Body of pancreas (tissue), 4 donors: ENCODE results near the gene UGGT1. TPM values are rescaled to one million over a fixed set of nuclear protein-coding genes. Genes with fewer than 3 reads are reported as not detected.
"Not testable (repeated sequence)": the region's sequence is repeated elsewhere in the genome, so short reads cannot be mapped to it uniquely, and the experiment has no call there.

ENCODE experiments used
- ATAC-seq: fragments of 150-250 bp; one replicate; pipeline ENCODE4 v1.9.1; 2016
- DNase-seq, 4 donors: peaks; one replicate each; pipeline ENCODE4 v3.0.0-alpha.2; 2019
- H3K27ac ChIP-seq, 4 donors: fragments of 200-600 bp; sonication (generic); 1 replicate in 3 of 4; 2 replicates in 1 of 4; pipeline versions ENCODE4 v1.5.1 to v1.6.1; 2016 to 2019; ENCODE audit warnings: mild to moderate bottlenecking in 1 of 4, mixed read lengths in 1 of 4, moderate library complexity in 1 of 4
- H3K27me3 ChIP-seq, 2 donors: fragments of 200-600 bp; sonication (generic); one replicate each; pipeline ENCODE4 v1.6.0; 2016; ENCODE audit warnings: mild to moderate bottlenecking in 1 of 2
- H3K36me3 ChIP-seq, 2 donors: fragments of 200-600 bp; sonication (generic); replicated peaks in 1 of 2; 2 replicates each; pipeline ENCODE4 v1.5.1; 2016; ENCODE audit warnings: low read depth in 2 of 2; ENCODE audit not compliant: insufficient read depth in 1 of 2
- H3K4me1 ChIP-seq: fragments of 200-600 bp; sonication (generic); one replicate; pipeline ENCODE4 v1.6.0; 2016
- H3K4me3 ChIP-seq, 2 donors: fragments of 200-600 bp; sonication (generic); 1 replicate in 1 of 2; 2 replicates in 1 of 2; pipeline ENCODE4 v1.5.1; 2016 to 2019
- H3K9me3 ChIP-seq, 3 donors: fragments of 200-600 bp; sonication (generic); 1 replicate in 2 of 3; 2 replicates in 1 of 3; pipeline ENCODE4 v1.5.1; 2016
- CTCF ChIP-seq, 7 experiments: fragments of 450-650 bp in 4 of 7; fragments of 200-600 bp in 3 of 7; sonication (generic) in 3 of 7; IDR thresholded peaks; one replicate each; pipeline ENCODE4 v1.5.1; 2016 to 2019; ENCODE audit warnings: antibody characterized with exemption in 7 of 7
- POLR2A ChIP-seq, 3 donors: fragments of 450-650 bp; IDR thresholded peaks; one replicate each; pipeline ENCODE4 v1.6.1; 2016; ENCODE audit warnings: antibody characterized with exemption in 3 of 3, mild to moderate bottlenecking in 2 of 3
- WGBS, 2 donors: methylation state at CpG; one replicate each; pipeline ENCODE4 v1.1.5; 2017; 5-methylcytosine and 5-hydroxymethylcytosine counted together
- intact Hi-C: fragments of 100-400 bp; cut with DNase I; formaldehyde crosslinking; loops from one replicate; pipeline ENCODE4 v1.15.1; 2023
- total RNA-seq, 2 donors: library from RNA; depleted of rRNA; stranded (reverse); fragments of >200 nt; gene quantifications; one replicate each; pipeline ENCODE4 v1.1.0, GENCODE V29; 2016

UGGT1 gene
- total RNA-seq, 2 donors from 2014 or later, result 38.2 to 42.0 TPM

GRCh38 chr2:128198656-128199055 is 107.7 kb downstream of the UGGT1 start:
- WGBS, 2 donors, result 68 to 69% methylated on average over 3 of the region's 3 CpGs
- Histone ChIP-seq H3K4me3 (no peak overlapping the region), H3K9me3 (no peaks in the 10 kb centered on the region), H3K36me3 (no peaks in the 10 kb centered on the region), H3K4me1 (peaks cover 8% of the 10 kb centered on the region), H3K27ac (no peak overlapping the region), H3K27me3 (no peaks in the 10 kb centered on the region)
- no peak for TF ChIP-seq POLR2A (IDR thresholded peaks at IDR 0.05)
- intact Hi-C loops, result no loop called here
- ATAC-seq (no peak), DNase-seq (peak in 3 of 4 donors; percentile 18 to 44 (median 32))

GRCh38 chr2:128199141-128199540 is 108.1 kb downstream of the UGGT1 start:
- no peak for DNase-seq
- Histone ChIP-seq H3K4me1 (peaks cover 8% of the 10 kb centered on the region), H3K4me3 (no peak overlapping the region), H3K9me3 (no peaks in the 10 kb centered on the region), H3K27ac (no peak overlapping the region), H3K36me3 (no peaks in the 10 kb centered on the region), H3K27me3 (no peaks in the 10 kb centered on the region)
- WGBS, 2 donors, result 90 to 95% methylated on average over 7 of the region's 7 CpGs
- no peak for TF ChIP-seq POLR2A (IDR thresholded peaks at IDR 0.05)
- TF ChIP-seq CTCF (IDR thresholded peaks at IDR 0.05), result no peak
- intact Hi-C loops, result no loop called here
- ATAC-seq, result no peak

- DNase-seq, result no peak
- no peak for TF ChIP-seq POLR2A (IDR thresholded peaks at IDR 0.05)
- no peak for TF ChIP-seq CTCF (IDR thresholded peaks at IDR 0.05)
- WGBS, 2 donors, result 56 to 61% methylated on average over 1 of the region's 1 CpG
- H3K4me3 ChIP-seq, result no peak overlapping the region
- intact Hi-C loops, result no loop called here
- H3K4me1 ChIP-seq, result no peaks in the 10 kb centered on the region
- no peaks in the 10 kb centered on the region for H3K36me3 ChIP-seq
- H3K27ac ChIP-seq, result no peak overlapping the region
- ATAC-seq, result no peak
- no peaks in the 10 kb centered on the region for H3K27me3 ChIP-seq
- no peaks in the 10 kb centered on the region for H3K9me3 ChIP-seq
These were observed 111.8 kb downstream of the UGGT1 start for GRCh38 chr2:128202791-128203190.

- DNase-seq (no peak), ATAC-seq (no peak)
- intact Hi-C loops, result no loop called here
- Histone ChIP-seq H3K4me1 (no peaks in the 10 kb centered on the region), H3K36me3 (no peaks in the 10 kb centered on the region), H3K4me3 (no peak overlapping the region), H3K9me3 (no peaks in the 10 kb centered on the region), H3K27me3 (no peaks in the 10 kb centered on the region), H3K27ac (no peak overlapping the region)
- no peak for TF ChIP-seq CTCF (IDR thresholded peaks at IDR 0.05)
- TF ChIP-seq POLR2A (IDR thresholded peaks at IDR 0.05), result no peak
- WGBS, 2 donors, result 94 to 95% methylated on average over 3 of the region's 3 CpGs
These were observed 115.2 kb downstream of the UGGT1 start for GRCh38 chr2:128206245-128206644.

- Histone ChIP-seq H3K27me3 (no peaks in the 10 kb centered on the region), H3K9me3 (no peaks in the 10 kb centered on the region), H3K27ac (no peak overlapping the region), H3K36me3 (no peaks in the 10 kb centered on the region), H3K4me1 (no peaks in the 10 kb centered on the region), H3K4me3 (no peak overlapping the region)
- ATAC-seq, result no peak
- no peak for TF ChIP-seq CTCF (IDR thresholded peaks at IDR 0.05)
- TF ChIP-seq POLR2A (IDR thresholded peaks at IDR 0.05), result no peak
- intact Hi-C loops, result no loop called here
- 95 to 97% methylated on average over 9 to 18 of the region's 23 CpGs for WGBS, 2 donors
- no peak for DNase-seq
These were observed 117.0 kb downstream of the UGGT1 start for GRCh38 chr2:128208023-128208422.

- H3K36me3 ChIP-seq, H3K27me3 ChIP-seq, intact Hi-C loops, DNase-seq, H3K9me3 ChIP-seq, ATAC-seq, H3K4me1 ChIP-seq, H3K4me3 ChIP-seq, H3K27ac ChIP-seq: not testable (repeated sequence)
- WGBS, 2 donors, result 93 to 95% methylated on average over 5 to 20 of the region's 22 CpGs
These were observed 117.8 kb downstream of the UGGT1 start for GRCh38 chr2:128208631-128209324.
